Measurements from ENCODE around the gene SNX3.
"Not testable (repeated sequence)": the region's sequence is repeated elsewhere in the genome, so short reads cannot be mapped to it uniquely, and the experiment has no call there.

The SNX3 gene

DNA sequence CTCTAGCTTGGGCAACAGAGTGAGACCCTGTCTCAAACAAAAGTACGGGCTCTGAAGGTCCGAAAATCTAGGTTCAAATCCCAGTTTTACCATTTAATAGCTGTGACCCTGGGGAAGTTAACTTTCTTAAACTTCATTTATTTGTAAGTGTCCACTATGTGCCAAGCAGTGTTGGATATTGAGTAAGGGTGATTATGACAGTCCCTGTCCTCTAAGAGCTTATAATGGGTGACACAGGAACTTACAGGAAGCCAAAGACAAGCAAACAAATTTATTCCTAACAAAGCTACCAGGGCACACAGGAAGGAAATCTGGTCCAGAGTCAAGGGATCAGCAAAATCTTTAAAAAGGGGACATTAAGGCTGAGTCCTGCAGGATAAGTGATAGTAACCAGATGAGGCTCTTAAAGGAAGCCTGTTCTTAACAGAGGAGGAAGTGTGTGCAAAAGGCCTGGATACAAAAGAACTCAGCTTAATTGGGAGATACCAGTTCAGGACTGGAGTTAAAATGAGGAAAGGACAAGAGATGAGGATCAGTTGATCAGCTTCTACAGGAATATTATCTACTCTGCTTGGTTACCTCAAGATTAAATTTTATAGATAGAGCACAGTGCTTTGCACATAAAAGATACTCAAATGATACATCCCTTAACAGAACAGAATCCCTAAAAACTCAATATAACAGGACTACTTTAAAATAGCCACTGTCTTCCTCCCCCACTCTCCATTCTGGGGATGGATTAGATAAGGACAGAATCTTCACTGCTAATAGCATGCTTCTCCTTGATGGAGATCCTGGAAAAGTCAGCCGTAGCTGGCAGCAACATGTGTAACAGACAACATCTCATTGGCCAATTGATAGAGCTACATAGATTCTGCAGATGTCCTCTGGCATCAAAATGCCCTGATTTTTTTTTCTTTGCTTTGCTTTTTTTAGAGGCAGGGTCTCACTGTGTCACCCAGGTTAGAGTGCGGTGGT is 6.1 kb downstream of the SNX3 start:
- no peak for DNase-seq

DNA sequence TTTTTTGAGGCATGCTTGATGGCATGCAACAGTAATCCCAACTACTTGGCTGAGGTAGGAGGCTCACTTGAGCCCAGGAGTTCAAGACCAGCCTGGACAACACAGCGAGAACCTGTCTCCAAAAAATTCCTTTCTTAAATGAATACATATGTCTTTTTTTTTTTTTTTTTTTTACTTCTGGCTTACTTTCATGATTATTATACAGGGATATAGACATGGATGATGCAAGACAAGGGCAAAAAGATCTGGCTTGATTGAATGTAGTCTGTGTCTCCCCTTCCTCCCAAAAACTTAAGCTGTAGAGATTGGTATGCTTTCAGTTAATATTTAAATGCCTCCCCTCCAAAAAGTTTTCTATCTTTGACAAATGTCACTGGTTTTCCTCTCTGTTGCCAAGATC is 7.6 kb downstream of the SNX3 start:
- no peak for DNase-seq

DNA sequence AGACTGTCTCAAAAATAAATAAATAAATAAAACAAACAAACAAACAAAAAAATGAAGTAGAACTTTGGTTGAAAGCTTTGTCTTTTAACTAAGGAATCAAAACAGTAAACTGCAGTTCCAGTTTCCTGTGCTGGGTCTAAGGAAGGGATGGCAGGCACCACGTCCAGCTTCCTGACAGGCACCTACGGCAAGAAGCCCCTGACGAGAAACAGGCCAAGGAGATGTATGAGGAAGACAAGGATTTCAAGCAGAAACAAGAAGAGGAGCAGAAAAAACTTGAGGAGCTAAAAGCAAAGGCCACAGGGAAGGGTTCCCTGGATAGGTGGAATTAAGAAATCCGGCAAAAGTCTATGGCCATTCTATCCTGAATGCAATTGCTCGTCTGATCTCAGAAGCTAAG is 8.8 kb downstream of the SNX3 start:
- no peak for DNase-seq

DNA sequence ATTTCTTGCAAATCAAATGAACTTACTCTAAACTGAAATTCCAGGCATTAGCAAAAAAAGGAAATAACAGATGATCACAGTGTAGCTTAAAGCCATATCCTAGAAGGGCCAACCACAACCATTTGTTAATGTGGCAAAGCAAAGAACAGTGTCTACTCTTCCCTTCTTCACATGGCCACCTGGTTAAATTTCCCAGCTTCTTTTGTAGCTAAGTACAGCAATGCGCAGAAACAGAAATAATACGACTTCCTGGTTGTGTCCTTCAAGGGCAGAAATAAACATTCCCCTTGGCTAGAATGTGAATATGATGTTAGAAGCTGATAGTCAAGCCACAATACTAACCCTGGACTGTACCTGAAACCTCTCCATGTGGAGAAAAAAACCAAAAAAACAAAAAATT is 9.6 kb downstream of the SNX3 start:
- DNase-seq, result no peak

DNA sequence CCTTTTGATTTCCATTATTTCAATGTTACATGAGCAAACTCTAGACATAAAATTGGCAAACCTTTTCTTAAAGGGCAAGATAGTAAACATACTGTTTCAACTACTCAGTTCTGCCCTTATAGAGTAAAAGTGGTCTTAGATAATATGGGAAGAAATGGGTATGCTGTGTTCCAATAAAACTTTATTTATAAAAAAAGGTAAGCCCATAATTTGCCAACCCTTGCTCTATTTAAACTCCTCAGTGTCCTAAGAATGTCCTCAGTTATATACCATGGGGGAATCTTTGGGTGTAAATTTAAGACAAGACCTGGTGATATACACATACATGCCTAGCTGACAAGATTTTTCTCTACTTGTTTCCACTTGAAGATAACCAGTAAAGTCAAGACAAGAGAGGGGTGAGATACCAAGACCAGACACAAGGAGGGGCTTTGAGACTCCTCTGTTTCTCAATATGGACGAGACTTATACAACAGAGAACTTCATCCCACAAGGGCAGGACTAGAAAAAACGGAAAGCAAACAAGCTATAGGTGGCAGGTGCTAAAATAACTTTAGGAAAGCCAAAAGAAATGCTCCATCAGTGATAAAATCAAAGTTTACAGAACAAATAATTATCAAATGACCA is 10.5 kb downstream of the SNX3 start:
- no peak for DNase-seq

DNA sequence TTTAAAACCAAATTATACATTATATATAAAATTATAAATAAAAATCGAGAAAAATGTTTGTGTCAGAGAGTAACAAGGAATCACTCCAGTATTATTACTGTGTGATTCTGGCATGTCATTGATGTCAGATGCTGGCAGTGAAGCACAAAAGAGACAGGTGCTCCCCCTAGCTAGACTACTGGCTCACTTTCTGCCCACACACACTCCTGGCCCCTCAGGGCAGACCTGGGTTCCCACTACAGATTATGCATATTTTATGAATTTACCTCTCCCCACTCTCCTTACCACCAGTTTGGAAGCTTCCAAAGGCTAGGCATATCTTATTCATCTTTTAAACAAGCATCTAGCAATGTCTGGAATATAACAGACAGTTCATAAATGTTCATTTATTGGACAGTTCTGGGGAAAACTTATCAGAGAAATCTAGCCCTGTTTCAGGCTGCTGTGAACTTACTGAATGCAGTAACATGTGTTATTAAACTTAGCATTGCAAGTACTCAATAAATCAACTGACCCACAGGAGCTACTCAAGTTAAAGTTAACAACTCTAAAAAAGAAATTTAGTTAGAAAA is 12.8 kb downstream of the SNX3 start:
- DNase-seq, result no peak

DNA sequence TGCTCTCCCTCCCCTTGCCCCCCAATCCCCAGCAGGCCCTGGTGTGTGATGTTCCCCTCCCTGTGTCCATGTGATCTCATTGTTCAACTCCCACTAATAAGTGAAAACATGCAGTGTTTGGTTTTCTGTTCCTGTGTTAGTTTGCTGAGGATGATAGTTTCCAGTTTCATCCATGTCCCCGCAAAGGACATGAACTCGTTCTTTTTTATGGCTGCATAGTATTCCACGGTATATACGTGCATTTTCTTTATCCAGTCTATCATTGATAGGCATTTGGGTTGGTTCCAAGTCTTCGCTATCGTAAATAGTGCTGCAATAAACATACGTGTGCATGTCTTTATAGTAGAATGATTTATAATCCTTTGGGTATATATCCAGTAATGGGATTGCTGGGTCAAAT is 15.7 kb downstream of the SNX3 start:
- DNase-seq, result not testable (repeated sequence)

DNA sequence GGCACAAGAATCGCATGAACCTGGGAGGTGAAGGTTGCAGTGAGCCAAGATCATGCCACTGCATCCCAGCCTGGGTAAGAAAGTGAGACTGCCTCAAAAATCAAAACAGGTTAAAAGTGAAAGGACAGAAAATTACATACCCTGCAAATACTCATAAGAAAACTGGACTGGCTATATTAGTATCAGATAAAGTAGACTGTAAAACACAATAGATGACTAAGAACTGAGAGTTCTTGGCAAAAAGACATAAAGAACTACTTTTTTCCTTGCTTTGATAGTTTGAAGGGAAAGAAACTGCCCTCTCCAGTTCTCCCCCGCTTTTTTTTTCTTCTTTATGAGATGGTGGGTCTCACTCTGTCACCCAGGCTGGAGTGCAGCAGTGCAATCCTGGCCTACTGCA is 17.0 kb downstream of the SNX3 start:
- DNase-seq, result no peak

DNA sequence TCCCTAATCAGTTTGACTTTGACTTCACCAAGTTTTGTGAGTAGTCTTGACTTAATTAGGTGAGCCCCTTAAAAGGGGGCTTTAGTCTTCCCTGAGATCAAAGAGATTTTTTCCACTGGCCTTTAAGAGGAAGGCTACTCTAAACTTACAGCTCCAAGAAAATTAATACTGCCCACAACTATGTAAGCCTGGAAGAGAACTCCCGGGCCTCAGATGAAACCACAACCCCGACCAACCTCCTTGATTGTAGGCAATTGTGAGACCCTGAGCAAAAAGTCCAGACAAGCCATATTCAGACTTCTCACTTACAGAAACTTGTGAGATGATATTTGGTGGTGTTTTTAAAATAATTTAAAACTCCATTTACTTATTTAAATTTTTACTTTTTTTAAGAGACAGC is 18.1 kb downstream of the SNX3 start:
- DNase-seq, result no peak

DNA sequence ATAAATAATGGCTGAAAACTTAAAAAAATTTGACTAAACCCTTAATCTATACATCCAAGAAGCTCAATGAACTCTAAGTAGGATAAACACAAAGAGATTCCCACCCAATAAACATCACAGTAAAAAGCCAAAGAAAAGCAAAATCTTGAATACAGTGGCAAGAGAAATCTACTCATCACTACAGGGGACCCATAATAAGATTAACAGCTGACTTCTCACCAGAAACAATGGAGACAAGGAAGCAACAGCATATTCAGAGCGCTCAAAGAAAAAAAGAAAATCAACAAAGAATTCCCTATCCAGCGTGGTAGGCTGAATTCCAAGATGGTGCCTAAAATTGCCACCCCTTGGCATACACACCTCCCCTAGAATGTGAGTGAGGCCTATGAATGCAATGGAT is 18.6 kb downstream of the SNX3 start:
- DNase-seq, result no peak

DNA sequence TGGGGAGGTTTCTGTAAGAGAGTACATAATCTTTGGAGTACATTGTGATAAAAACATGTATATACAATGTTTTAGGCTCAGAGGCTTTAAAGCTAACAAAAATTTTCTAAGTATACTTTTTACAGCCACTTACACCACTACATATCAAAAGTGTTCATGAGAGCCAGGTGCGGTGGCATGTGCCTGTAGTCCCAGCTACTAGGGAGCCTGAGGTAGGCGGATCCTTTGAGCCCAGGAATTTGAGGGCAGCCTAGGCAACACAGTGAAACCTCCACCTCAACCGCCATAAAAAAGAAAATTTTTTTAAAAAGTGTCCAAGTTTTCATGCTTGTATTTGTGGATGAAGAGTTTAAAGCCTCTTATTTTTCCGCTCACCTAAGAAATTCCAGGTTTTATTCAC is 22.5 kb downstream of the SNX3 start:
- no peak for DNase-seq

DNA sequence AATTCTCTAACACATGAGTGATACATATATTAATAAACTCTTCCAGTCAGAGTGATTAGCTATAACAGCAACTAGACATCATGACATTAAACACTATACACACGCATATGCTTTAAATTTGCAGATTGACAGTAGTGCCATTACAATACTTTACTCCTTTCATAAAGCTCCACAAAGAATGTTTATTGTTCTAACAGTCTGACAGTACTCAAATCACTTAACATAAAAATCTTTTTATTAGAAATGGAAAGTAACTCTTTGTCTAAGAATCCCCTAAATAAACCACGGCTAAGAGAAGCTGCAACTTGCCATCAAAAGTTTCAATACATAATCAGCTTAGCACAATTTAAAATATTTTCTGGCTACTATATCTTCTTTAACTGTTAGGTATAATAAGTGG is 24.0 kb downstream of the SNX3 start:
- no peak for DNase-seq

DNA sequence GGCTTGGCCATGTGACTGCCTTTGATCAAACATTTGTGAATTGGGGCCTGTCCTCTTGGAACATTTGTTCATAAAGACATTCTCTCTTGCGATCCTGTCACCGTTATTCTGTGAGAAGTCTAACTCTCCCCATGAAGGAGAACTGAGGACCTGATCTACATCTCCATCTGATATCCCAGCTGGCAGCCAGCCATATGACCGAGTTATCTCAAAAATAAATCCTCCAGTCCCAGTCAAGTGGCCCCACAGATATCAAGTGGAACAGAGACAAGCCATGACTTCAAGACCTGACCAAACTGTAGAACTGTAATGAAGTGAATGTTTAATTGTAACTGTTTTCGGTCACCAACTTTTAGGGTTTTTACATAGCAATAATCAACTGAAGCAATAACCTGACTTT is 25.7 kb downstream of the SNX3 start:
- no peak for DNase-seq

DNA sequence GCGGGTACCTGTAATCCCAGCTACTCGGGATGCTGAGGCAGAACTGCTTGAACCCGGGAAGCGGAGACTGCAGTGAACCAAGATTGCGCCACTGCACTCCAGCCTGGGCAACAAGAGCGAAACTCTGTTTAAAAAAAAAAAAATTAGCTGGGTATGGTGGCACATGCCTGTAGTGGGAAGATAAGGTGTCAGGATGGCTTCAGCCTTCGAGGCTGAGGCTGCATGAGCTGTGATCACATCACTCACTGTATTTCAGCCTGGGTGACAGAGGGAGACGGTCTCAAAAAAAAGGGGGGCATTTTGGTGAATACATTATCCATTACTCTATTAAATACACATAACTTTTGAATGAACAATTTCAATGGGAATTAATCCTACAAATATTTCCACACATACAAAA is 32.4 kb downstream of the SNX3 start:
- no peak for DNase-seq

DNA sequence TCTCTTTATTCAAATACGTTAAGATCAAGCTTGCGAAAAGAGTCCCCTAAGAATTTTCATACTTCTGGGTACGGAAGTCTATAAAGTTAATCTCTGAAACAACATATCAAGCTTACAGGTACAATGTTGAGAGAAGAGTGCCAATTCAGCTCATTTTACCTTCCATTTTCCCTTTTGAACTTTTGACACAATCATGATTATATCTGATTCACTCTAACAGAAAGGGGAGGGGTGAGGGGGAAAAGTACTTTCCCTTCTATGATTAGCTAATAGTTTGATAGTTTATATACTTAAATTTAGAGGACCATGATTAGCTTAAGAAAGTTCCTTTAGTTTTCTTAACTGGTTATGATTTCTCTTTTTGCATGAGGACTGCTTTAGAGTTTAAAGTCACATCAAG is 33.5 kb downstream of the SNX3 start:
- no peak for DNase-seq

DNA sequence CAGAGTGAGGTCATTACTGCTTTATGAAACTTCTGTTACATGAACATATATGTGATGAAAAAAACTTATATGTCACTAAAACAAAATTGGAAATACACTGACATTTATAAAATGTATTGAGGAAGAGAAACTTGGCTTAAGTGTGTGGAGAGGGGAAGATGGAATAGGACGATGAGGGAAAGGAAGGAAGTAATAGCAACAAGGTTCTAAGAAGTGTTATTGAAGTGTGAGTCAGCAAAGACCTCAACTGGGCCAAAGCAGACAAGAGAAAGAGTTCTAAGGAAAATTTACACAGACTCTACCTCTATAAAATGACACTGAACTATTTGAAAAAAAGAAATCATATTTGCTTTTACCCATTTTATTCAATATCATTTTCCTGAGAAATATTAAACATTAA is 38.3 kb downstream of the SNX3 start:
- no peak for DNase-seq

DNA sequence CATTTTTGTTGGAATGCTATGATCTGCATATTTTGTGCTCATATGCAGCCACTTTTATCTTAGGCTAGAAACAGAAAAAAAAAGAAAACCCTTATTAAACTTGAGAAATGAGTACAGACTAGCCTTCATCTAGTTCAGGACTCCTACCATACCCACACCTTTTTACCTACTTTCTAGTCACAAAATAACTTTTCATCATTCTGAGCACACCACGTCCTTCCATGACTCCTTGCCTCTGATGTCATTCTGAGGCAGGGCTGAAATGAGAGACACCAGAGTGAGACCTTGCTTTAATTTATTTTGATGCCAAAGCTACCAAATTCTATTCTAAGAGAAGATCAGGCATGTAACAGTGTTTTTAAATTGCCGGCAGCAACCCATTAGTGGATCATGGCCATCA is 38.8 kb downstream of the SNX3 start:
- no peak for DNase-seq

DNA sequence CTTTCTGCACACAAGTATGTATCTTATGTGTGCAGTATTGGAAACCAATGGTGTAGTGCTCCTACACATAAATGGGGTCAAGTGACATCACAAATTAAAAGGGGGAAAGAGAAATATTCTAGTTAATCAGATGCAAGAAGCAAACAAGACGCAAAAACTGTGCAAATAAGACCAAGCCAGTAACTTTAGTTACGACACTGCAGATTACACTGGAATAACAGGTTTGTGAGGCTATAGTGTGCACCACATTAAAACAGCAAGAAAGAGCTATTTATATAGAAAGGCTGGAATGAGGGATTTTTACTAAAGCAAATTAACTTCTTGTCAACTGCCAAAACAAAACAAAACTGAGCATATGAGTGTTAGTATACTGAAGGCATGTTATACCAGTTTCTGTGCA is 49.2 kb downstream of the SNX3 start:
- DNase-seq, result no peak

DNA sequence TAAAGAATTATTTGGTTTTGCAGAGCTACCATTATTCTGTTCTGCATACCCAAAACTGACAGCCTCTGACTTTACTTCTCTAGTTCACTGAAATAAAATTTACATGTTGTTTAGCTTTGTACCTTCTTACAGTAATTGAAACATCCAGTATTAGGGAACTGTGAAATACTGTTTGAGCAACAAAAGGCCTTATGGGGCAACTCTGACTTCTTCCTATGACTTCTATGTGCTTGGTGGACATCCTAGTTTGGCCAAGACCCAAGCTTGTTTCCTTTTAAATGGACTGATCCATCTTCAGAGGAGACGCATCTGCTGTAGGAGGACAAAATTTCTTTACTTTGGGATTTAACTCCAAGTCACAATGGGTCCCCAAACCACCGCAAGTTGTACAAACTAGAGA is 50.3 kb downstream of the SNX3 start:
- no peak for DNase-seq

DNA sequence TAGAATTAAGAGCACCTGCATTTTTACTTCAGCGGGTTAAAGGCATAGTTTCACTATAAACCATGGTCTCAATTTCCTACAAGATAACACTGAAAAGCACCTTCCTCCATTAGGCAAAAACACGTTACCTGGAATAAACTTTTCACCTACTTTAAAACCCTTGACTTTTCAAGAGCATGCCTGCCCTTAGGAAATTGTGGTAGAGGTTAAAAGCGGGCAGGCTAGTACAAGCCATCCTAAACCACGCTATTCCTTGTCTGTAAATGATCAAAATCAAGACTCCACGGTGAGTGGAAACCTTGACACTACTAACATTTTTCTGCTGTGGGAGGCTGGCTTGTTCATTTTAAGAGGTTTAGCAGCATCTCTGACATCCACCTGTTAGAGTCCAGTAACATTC is 51.1 kb downstream of the SNX3 start:
- DNase-seq, result no peak

DNA sequence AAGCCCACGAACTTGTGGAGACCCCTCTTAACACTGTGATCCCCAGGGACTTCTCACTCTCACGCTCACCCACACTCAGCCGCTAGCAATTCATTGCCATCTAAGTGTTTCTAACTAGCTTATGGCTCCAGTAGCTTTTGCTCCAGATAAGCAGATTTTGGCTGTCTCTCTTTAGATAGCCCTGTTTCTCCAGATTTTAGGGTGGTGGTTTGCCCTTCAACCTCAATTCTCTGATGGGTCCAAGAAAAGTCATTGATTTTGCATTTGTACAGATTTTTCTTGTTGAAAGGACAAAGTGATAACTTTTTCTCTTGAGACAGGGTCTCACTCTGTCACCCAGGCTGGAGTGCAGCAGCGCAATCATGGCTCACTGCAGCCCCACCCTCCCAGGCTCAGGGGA is 53.8 kb downstream of the SNX3 start:
- DNase-seq, result no peak

DNA sequence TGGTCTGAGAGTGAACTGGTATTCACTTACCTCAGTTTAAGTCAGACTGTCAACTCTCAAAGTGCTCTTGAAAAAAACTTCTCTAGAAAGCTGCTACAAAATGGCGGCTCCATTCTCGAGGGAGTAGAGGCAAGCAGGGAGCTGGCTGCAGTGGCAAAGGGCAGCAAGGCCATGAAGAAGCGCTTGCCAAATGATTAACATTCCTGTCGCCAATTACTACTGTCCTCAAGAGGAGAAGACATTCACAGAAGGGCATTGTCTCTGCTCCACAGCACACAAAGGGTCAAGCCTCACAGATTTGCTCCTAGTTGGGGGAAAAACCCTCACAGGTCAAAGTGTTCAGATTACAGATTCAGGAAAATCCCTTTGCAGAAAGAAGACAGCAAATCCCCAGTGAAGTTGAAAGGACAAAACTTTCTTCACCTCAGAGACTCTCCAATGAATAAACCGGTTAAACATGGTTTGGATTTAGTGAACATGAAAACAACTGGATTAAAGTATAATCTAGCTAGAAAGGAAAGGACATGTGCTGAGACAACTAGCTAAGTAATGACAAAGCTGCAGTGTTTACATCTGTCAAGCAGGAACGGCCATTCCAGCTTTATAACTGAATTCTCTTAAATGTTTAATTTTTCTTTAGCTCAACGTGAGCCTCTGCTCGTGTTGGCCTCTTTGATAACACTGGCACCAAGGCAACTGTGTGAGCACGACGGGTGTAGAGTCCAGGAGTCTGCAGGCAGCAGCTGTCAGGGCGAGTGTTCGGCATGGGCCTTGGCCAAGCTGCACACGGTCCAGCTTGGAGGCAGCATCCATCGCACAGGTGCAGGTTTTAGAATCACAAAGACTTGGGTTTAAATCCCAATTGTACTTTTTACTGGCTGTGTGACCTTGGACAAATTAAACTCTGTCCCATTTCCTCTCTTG is 57.4 kb downstream of the SNX3 start:
- DNase-seq, result no peak

DNA sequence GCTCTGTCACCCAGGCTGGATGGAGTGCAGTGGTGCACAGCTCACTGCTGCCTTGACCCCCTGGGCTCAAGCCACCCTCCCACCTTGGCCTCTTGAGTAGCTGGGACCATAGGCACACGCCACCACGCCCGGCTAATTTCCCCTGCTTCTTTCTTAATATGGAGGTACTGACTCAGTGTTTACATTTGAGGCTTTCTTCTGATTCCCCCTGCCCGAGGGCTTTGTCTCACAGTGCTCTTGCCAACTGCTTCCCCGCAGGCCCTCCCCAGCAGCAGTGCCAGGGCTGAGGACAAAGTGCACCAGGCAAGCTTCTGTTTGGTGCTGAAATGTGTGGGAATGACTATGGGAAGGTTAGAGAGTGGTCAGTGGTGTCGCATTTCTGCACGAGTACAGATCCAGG is 60.2 kb downstream of the SNX3 start:
- no peak for DNase-seq
